ENCODE measurements around the gene AMN1. TPM values are rescaled to one million over a fixed set of nuclear protein-coding genes. Genes with fewer than 3 reads are reported as not detected.
"Not testable (repeated sequence)": the region's sequence is repeated elsewhere in the genome, so short reads cannot be mapped to it uniquely, and the experiment has no call there.

The AMN1 gene
- total RNA-seq, 1 donor from 2014 or later = 10.0 TPM

- DNase-seq (ENCODE audit: low read depth) (peak; percentile 88), FAIRE-seq (peak; percentile 93)
- no peaks in the 10 kb centered on the region for H3K27me3 ChIP-seq (ENCODE audit: control insufficient read depth, insufficient read depth, low read length)
- TF ChIP-seq, protein P1, sequence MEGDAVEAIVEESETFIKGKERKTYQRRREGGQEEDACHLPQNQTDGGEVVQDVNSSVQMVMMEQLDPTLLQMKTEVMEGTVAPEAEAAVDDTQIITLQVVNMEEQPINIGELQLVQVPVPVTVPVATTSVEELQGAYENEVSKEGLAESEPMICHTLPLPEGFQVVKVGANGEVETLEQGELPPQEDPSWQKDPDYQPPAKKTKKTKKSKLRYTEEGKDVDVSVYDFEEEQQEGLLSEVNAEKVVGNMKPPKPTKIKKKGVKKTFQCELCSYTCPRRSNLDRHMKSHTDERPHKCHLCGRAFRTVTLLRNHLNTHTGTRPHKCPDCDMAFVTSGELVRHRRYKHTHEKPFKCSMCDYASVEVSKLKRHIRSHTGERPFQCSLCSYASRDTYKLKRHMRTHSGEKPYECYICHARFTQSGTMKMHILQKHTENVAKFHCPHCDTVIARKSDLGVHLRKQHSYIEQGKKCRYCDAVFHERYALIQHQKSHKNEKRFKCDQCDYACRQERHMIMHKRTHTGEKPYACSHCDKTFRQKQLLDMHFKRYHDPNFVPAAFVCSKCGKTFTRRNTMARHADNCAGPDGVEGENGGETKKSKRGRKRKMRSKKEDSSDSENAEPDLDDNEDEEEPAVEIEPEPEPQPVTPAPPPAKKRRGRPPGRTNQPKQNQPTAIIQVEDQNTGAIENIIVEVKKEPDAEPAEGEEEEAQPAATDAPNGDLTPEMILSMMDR (IDR thresholded peaks at IDR 0.05; ENCODE audit: insufficient read depth, low read length, severe bottlenecking) = no peak
- H3K36me3 ChIP-seq (ENCODE audit: control insufficient read depth, insufficient read depth, low read length) = no peaks in the 10 kb centered on the region
- no peak overlapping the region for H3K4me3 ChIP-seq (ENCODE audit: low read depth, low read length)
These were observed 13.5 kb downstream of the AMN1 start for GRCh38 chr12:31715283-31715825.

- no peaks in the 10 kb centered on the region for H3K27me3 ChIP-seq (ENCODE audit: control insufficient read depth, insufficient read depth, low read length)
- H3K4me3 ChIP-seq (ENCODE audit: low read depth, low read length) = no peak overlapping the region
- DNase-seq (ENCODE audit: low read depth) = no peak
- no peaks in the 10 kb centered on the region for H3K36me3 ChIP-seq (ENCODE audit: control insufficient read depth, insufficient read depth, low read length)
- TF ChIP-seq, protein P1 (IDR thresholded peaks at IDR 0.05; ENCODE audit: insufficient read depth, low read length, severe bottlenecking) = no peak
- no peak for FAIRE-seq
These were observed 14.2 kb downstream of the AMN1 start for GRCh38 chr12:31714406-31715271.

GRCh38 chr12:31712877-31713276 lies 15.9 kb downstream of the AMN1 start:
- no peak for FAIRE-seq
- Histone ChIP-seq H3K27me3 (ENCODE audit: control insufficient read depth, insufficient read depth, low read length) (no peaks in the 10 kb centered on the region), H3K4me3 (ENCODE audit: low read depth, low read length) (no peak overlapping the region), H3K36me3 (ENCODE audit: control insufficient read depth, insufficient read depth, low read length) (no peaks in the 10 kb centered on the region)
- DNase-seq (ENCODE audit: low read depth) = no peak
- TF ChIP-seq, protein P1 (IDR thresholded peaks at IDR 0.05; ENCODE audit: insufficient read depth, low read length, severe bottlenecking) = no peak

GRCh38 chr12:31710021-31710818 lies 18.6 kb downstream of the AMN1 start:
- TF ChIP-seq, protein P1 (IDR thresholded peaks at IDR 0.05; ENCODE audit: insufficient read depth, low read length, severe bottlenecking) = no peak
- Histone ChIP-seq H3K27me3 (ENCODE audit: control insufficient read depth, insufficient read depth, low read length) (no peaks in the 10 kb centered on the region), H3K36me3 (ENCODE audit: control insufficient read depth, insufficient read depth, low read length) (no peaks in the 10 kb centered on the region), H3K4me3 (ENCODE audit: low read depth, low read length) (no peak overlapping the region)
- DNase-seq (ENCODE audit: low read depth) (no peak), FAIRE-seq (no peak)

DNA sequence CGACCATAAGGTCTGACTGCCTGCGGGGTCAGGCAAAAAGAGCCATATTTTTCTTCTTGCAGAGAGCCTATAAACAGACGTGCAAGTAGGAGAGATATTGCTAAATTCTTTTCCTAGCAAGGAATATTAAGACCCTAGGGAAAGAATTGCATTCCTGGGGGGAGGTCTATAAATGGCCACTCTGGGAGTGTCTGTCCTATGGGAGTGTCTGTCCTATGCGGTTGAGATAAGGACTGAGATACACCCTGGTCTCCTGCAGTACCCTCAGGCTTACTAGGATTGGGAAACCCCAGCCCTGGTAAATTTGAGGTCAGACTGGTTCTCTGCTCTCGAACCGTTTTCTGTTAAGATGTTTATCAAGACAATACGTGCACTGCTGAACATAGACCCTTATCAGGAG lies 20.7 kb downstream of the AMN1 start:
- H3K36me3 ChIP-seq (ENCODE audit: control insufficient read depth, insufficient read depth, low read length); FAIRE-seq; DNase-seq (ENCODE audit: low read depth); H3K27me3 ChIP-seq (ENCODE audit: control insufficient read depth, insufficient read depth, low read length); H3K4me3 ChIP-seq (ENCODE audit: low read depth, low read length): not testable (repeated sequence)

DNA sequence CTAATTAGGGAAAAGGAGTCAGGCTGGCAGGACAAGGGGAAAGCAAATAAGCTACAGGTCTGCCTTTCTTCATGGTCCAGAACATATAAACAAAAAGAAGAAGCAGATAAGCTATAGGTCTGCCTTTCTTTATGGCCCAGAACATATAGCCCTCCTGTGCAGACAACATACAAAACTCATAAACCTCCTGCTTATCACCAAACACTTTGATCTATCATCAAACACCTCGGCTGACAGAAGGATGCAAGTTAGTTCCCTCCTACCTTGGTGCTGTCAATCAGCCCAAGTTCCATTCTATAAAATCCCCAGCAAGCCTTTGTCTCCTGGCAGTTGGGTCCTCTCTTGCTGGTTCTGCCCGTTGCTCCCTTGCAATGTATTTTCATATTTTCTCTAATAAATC lies 23.2 kb downstream of the AMN1 start:
- FAIRE-seq (no peak), DNase-seq (ENCODE audit: low read depth) (no peak)
- no peaks in the 10 kb centered on the region for H3K36me3 ChIP-seq (ENCODE audit: control insufficient read depth, insufficient read depth, low read length)
- no peak overlapping the region for H3K4me3 ChIP-seq (ENCODE audit: low read depth, low read length)
- TF ChIP-seq, protein P1 (IDR thresholded peaks at IDR 0.05; ENCODE audit: insufficient read depth, low read length, severe bottlenecking) = no peak
- no peaks in the 10 kb centered on the region for H3K27me3 ChIP-seq (ENCODE audit: control insufficient read depth, insufficient read depth, low read length)
